Activated naive CD8-positive, alpha-beta T cell treated with anti-CD3 and anti-CD28 coated beads, Interleukin-2, amount 50 U/mL, for 24 hours (primary cell): ENCODE measurements around the gene KCNK5.

Source experiments
- ATAC-seq: fragments of 150-1000 bp; cut with Tn5 transposase; one replicate; pipeline ENCODE4 v1.10.0; 2021
- DNase-seq: peaks from one replicate; pipeline ENCODE4 v3.0.0; 2021
- H3K27ac Mint-ChIP-seq: one replicate; pipeline ENCODE4 v1.8.0; 2021; ENCODE audit warnings: mild to moderate bottlenecking, mixed read lengths
- H3K27me3 Mint-ChIP-seq: one replicate; pipeline ENCODE4 v1.8.0; 2021; ENCODE audit warnings: mixed read lengths
- H3K36me3 Mint-ChIP-seq: one replicate; pipeline ENCODE4 v1.8.0; 2021; ENCODE audit warnings: low read depth, mixed read lengths
- H3K4me1 Mint-ChIP-seq: one replicate; pipeline ENCODE4 v1.8.0; 2021; ENCODE audit warnings: mixed read lengths
- H3K4me3 Mint-ChIP-seq: one replicate; pipeline ENCODE4 v1.8.0; 2021; ENCODE audit warnings: mild to moderate bottlenecking, moderate library complexity, mixed read lengths
- H3K9me3 Mint-ChIP-seq: one replicate; pipeline ENCODE4 v1.8.0; 2021; ENCODE audit warnings: mixed read lengths

Gene KCNK5

GRCh38 chr6:39214846-39215639 is 14.2 kb downstream of the KCNK5 start:
- Mint-ChIP-seq H3K27ac (no peak overlapping the region), H3K27me3 (no peaks in the 10 kb centered on the region), H3K36me3 (peaks cover 25% of the 10 kb centered on the region), H3K4me1 (peaks cover 28% of the 10 kb centered on the region), H3K4me3 (no peak overlapping the region), H3K9me3 (no peaks in the 10 kb centered on the region)
- ATAC-seq = no peak
- DNase-seq = no peak

GRCh38 chr6:39214120-39214813 is 15.0 kb downstream of the KCNK5 start:
- no peaks in the 10 kb centered on the region for H3K9me3 Mint-ChIP-seq
- peaks cover 25% of the 10 kb centered on the region for H3K36me3 Mint-ChIP-seq
- no peak overlapping the region for H3K4me3 Mint-ChIP-seq
- no peak for ATAC-seq
- no peaks in the 10 kb centered on the region for H3K27me3 Mint-ChIP-seq
- no peak for DNase-seq
- H3K4me1 Mint-ChIP-seq = peaks cover 30% of the 10 kb centered on the region
- H3K27ac Mint-ChIP-seq = no peak overlapping the region

GRCh38 chr6:39213195-39213920 is 15.9 kb downstream of the KCNK5 start:
- Mint-ChIP-seq H3K4me1 (peaks cover 35% of the 10 kb centered on the region), H3K27me3 (no peaks in the 10 kb centered on the region), H3K9me3 (no peaks in the 10 kb centered on the region), H3K4me3 (no peak overlapping the region), H3K36me3 (peaks cover 25% of the 10 kb centered on the region), H3K27ac (no peak overlapping the region)
- no peak for ATAC-seq
- DNase-seq = no peak

GRCh38 chr6:39211183-39211582 is 18.1 kb downstream of the KCNK5 start:
- peaks cover 39% of the 10 kb centered on the region for H3K4me1 Mint-ChIP-seq
- no peaks in the 10 kb centered on the region for H3K9me3 Mint-ChIP-seq

GRCh38 chr6:39210450-39210849 is 18.8 kb downstream of the KCNK5 start:
- Mint-ChIP-seq H3K27me3 (no peaks in the 10 kb centered on the region), H3K27ac (no peak overlapping the region), H3K4me3 (no peak overlapping the region), H3K9me3 (no peaks in the 10 kb centered on the region), H3K4me1 (peaks cover 37% of the 10 kb centered on the region), H3K36me3 (peaks cover 21% of the 10 kb centered on the region)
- DNase-seq = no peak
- ATAC-seq = no peak

More at GRCh38 chr6:39211183-39211582, 18.1 kb downstream of the KCNK5 start:
- no peak for ATAC-seq
- Mint-ChIP-seq H3K27ac (no peak overlapping the region), H3K27me3 (no peaks in the 10 kb centered on the region), H3K36me3 (peaks cover 21% of the 10 kb centered on the region), H3K4me3 (no peak overlapping the region)
- no peak for DNase-seq

- peaks cover 18% of the 10 kb centered on the region for H3K36me3 Mint-ChIP-seq
- peaks cover 36% of the 10 kb centered on the region for H3K4me1 Mint-ChIP-seq
- no peak for ATAC-seq
Observed at GRCh38 chr6:39209911-39210310, 19.4 kb downstream of the KCNK5 start.

GRCh38 chr6:39209360-39209811 is 19.9 kb downstream of the KCNK5 start:
- Mint-ChIP-seq H3K27me3 (no peaks in the 10 kb centered on the region), H3K4me1 (peaks cover 36% of the 10 kb centered on the region), H3K9me3 (no peaks in the 10 kb centered on the region), H3K36me3 (peaks cover 17% of the 10 kb centered on the region), H3K27ac (peak overlapping the region; percentile 72), H3K4me3 (no peak overlapping the region)
- no peak for DNase-seq
- ATAC-seq = peak; percentile 15

More at GRCh38 chr6:39209911-39210310, 19.4 kb downstream of the KCNK5 start:
- H3K27me3 Mint-ChIP-seq = no peaks in the 10 kb centered on the region
- H3K27ac Mint-ChIP-seq = peak overlapping the region; percentile 72
- DNase-seq = no peak
- H3K9me3 Mint-ChIP-seq = no peaks in the 10 kb centered on the region
- no peak overlapping the region for H3K4me3 Mint-ChIP-seq

- H3K4me3 Mint-ChIP-seq = no peak overlapping the region
- H3K27me3 Mint-ChIP-seq = no peaks in the 10 kb centered on the region
- no peak for DNase-seq
- H3K4me1 Mint-ChIP-seq = peaks cover 34% of the 10 kb centered on the region
- H3K36me3 Mint-ChIP-seq = peaks cover 13% of the 10 kb centered on the region
- no peaks in the 10 kb centered on the region for H3K9me3 Mint-ChIP-seq
- H3K27ac Mint-ChIP-seq = no peak overlapping the region
- no peak for ATAC-seq
Observed at GRCh38 chr6:39208223-39208739, 21.0 kb downstream of the KCNK5 start.

GRCh38 chr6:39207416-39208222 is 21.7 kb downstream of the KCNK5 start:
- no peak for DNase-seq
- no peak for ATAC-seq
- H3K27me3 Mint-ChIP-seq = no peaks in the 10 kb centered on the region
- peak overlapping the region; percentile 22 for H3K27ac Mint-ChIP-seq
- no peak overlapping the region for H3K4me3 Mint-ChIP-seq
- H3K4me1 Mint-ChIP-seq = peaks cover 32% of the 10 kb centered on the region
- peaks cover 9% of the 10 kb centered on the region for H3K36me3 Mint-ChIP-seq
- H3K9me3 Mint-ChIP-seq = no peaks in the 10 kb centered on the region

- no peak overlapping the region for H3K27ac Mint-ChIP-seq
- H3K9me3 Mint-ChIP-seq = no peaks in the 10 kb centered on the region
- ATAC-seq = no peak
- DNase-seq = no peak
- no peak overlapping the region for H3K4me3 Mint-ChIP-seq
- peaks cover 4% of the 10 kb centered on the region for H3K36me3 Mint-ChIP-seq
- H3K4me1 Mint-ChIP-seq = peaks cover 30% of the 10 kb centered on the region
- no peaks in the 10 kb centered on the region for H3K27me3 Mint-ChIP-seq
Observed at GRCh38 chr6:39206250-39206721, 23.0 kb downstream of the KCNK5 start.

GRCh38 chr6:39204646-39205244 is 24.5 kb downstream of the KCNK5 start:
- no peak for DNase-seq
- Mint-ChIP-seq H3K27ac (no peak overlapping the region), H3K4me3 (no peak overlapping the region), H3K9me3 (no peaks in the 10 kb centered on the region), H3K36me3 (peaks cover 4% of the 10 kb centered on the region), H3K4me1 (peaks cover 19% of the 10 kb centered on the region), H3K27me3 (no peaks in the 10 kb centered on the region)
- no peak for ATAC-seq

- H3K4me1 Mint-ChIP-seq = peaks cover 13% of the 10 kb centered on the region
- peak overlapping the region; percentile 4 for H3K27ac Mint-ChIP-seq
- peaks cover 4% of the 10 kb centered on the region for H3K36me3 Mint-ChIP-seq
- DNase-seq (no peak), ATAC-seq (no peak)
- H3K27me3 Mint-ChIP-seq = no peaks in the 10 kb centered on the region
- H3K9me3 Mint-ChIP-seq = no peaks in the 10 kb centered on the region
- H3K4me3 Mint-ChIP-seq = no peak overlapping the region
Observed at GRCh38 chr6:39204160-39204495, 25.1 kb downstream of the KCNK5 start.

GRCh38 chr6:39203436-39204159 is 25.7 kb downstream of the KCNK5 start:
- Mint-ChIP-seq H3K4me3 (no peak overlapping the region), H3K36me3 (peaks cover 4% of the 10 kb centered on the region), H3K9me3 (no peaks in the 10 kb centered on the region), H3K27me3 (no peaks in the 10 kb centered on the region), H3K4me1 (peaks cover 8% of the 10 kb centered on the region), H3K27ac (peak overlapping the region; percentile 4)
- no peak for DNase-seq
- ATAC-seq = no peak
